ENCODE data around the gene GKN1.

Gene GKN1

DNA sequence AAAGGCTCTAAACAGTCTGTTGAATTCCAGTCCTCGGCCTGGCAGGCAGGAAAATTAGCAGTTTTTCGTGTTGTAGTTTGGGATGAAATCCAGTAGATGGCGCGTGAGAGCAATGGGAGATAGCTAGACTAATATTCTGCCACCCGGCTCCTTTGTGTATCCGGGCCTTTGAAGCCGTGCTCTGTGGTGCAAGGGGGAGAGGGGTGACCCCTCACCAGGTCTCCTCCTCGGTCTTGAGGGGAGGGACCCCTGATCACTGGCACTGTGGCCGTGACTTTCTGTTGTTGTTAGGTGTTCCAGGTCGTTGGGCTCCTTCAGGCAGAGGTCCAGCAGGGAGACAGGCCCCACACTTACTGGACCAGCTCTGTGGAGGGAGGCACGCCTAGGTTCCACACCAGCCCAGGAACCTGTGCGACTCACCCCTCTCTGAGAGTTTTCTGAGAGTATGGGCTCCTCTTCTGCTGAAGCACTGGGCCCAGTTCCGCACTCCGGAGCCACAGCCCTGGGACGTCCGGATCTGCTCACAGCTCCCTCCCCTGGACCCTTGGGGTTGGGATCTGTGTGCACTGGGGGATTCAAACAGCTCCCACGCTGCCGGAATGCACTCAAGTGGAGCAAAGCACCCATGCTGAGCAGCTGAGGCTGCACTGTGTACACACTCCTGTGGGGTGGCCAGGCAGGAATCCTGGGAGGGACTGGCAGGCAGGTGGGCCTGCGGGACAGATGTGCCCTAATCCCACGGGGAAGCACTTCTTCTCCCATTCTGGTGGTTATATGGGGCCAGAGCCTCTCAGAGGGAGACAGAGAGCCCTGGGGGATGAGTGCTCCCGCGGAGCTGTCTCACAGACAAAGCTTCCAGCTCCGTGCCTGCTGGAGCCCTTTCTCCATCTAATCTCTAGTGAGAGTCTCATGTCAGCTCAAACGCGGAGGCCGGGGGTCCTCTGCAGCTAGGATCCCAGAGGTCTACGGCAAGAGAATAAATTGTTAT, 30.6 kb upstream of the GKN1 start:
- no peaks in the 10 kb centered on the region for H3K9me2 ChIP-seq (replicated peaks; ENCODE audit: low read depth, low read length)
- H4K20me1 ChIP-seq (ENCODE audit: insufficient read depth, low read length, poor library complexity, severe bottlenecking) = no peaks in the 10 kb centered on the region
- H3K9me3 ChIP-seq (ENCODE audit: insufficient read depth, low read depth, low read length) = no peaks in the 10 kb centered on the region
- peak overlapping the region; percentile 97 for H2AFZ ChIP-seq (ENCODE audit: low read length)
- no peak overlapping the region for H3K4me3 ChIP-seq (ENCODE audit: low read length, poor library complexity, severe bottlenecking)
- H3K27me3 ChIP-seq (ENCODE audit: insufficient read depth, low read length, poor library complexity, severe bottlenecking) = no peaks in the 10 kb centered on the region
- H3K4me2 ChIP-seq (ENCODE audit: low read depth, low read length, poor library complexity, severe bottlenecking) = peak overlapping the region; percentile 18
- H3K9ac ChIP-seq (ENCODE audit: low read depth, low read length, poor library complexity, severe bottlenecking) = peak overlapping the region; percentile 38
- no peak for TF ChIP-seq EZH2phosphoT487 (IDR thresholded peaks at IDR 0.05; ENCODE audit: borderline replicate concordance)
- TF ChIP-seq, protein P1, sequence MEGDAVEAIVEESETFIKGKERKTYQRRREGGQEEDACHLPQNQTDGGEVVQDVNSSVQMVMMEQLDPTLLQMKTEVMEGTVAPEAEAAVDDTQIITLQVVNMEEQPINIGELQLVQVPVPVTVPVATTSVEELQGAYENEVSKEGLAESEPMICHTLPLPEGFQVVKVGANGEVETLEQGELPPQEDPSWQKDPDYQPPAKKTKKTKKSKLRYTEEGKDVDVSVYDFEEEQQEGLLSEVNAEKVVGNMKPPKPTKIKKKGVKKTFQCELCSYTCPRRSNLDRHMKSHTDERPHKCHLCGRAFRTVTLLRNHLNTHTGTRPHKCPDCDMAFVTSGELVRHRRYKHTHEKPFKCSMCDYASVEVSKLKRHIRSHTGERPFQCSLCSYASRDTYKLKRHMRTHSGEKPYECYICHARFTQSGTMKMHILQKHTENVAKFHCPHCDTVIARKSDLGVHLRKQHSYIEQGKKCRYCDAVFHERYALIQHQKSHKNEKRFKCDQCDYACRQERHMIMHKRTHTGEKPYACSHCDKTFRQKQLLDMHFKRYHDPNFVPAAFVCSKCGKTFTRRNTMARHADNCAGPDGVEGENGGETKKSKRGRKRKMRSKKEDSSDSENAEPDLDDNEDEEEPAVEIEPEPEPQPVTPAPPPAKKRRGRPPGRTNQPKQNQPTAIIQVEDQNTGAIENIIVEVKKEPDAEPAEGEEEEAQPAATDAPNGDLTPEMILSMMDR (conservative IDR thresholded peaks at IDR 0.05; ENCODE audit: low read length) = peak; percentile 82
- H3F3A ChIP-seq (ENCODE audit: low read depth) = no peaks in the 10 kb centered on the region
- no peaks in the 10 kb centered on the region for H3K36me3 ChIP-seq (ENCODE audit: insufficient read depth, low read length)
- H3K4me1 ChIP-seq (ENCODE audit: insufficient read depth, low read length, poor library complexity, severe bottlenecking) = peaks cover 4% of the 10 kb centered on the region
- no peaks in the 10 kb centered on the region for H3K79me2 ChIP-seq (ENCODE audit: insufficient read depth, low read length)

DNA sequence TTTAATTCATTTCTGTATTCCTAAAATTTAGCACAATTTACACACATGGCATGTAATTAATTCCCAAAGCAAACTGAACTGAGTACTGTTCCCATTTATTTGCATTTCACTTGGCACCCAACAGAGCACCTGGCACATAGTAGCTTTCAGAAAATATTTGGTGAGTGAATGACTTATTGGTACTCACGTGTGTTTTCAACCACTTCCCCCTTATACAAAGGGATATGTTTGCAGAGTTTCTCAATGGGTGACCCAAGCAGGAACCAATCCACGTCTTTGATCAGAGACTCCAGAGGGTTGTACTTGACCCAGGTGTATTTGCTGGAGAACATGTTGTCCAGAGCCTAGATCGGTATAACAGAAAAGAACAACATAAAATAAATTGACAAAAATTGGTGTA, 28.3 kb upstream of the GKN1 start:
- no peaks in the 10 kb centered on the region for H3K9me2 ChIP-seq (replicated peaks; ENCODE audit: low read depth, low read length)
- TF ChIP-seq, protein P1 (conservative IDR thresholded peaks at IDR 0.05; ENCODE audit: low read length) = no peak
- no peak for TF ChIP-seq EZH2phosphoT487 (IDR thresholded peaks at IDR 0.05; ENCODE audit: borderline replicate concordance)
- no peaks in the 10 kb centered on the region for H3K36me3 ChIP-seq (ENCODE audit: insufficient read depth, low read length)
- H3K79me2 ChIP-seq (ENCODE audit: insufficient read depth, low read length) = no peaks in the 10 kb centered on the region
- H2AFZ ChIP-seq (ENCODE audit: low read length) = no peak overlapping the region
- H3K9ac ChIP-seq (ENCODE audit: low read depth, low read length, poor library complexity, severe bottlenecking) = no peak overlapping the region
- H3K9me3 ChIP-seq (ENCODE audit: insufficient read depth, low read depth, low read length) = no peaks in the 10 kb centered on the region
- no peak overlapping the region for H3K4me3 ChIP-seq (ENCODE audit: low read length, poor library complexity, severe bottlenecking)
- H3F3A ChIP-seq (ENCODE audit: low read depth) = no peaks in the 10 kb centered on the region
- H3K4me1 ChIP-seq (ENCODE audit: insufficient read depth, low read length, poor library complexity, severe bottlenecking) = peaks cover 4% of the 10 kb centered on the region
- H3K4me2 ChIP-seq (ENCODE audit: low read depth, low read length, poor library complexity, severe bottlenecking) = no peak overlapping the region
- H4K20me1 ChIP-seq (ENCODE audit: insufficient read depth, low read length, poor library complexity, severe bottlenecking) = no peaks in the 10 kb centered on the region
- H3K27me3 ChIP-seq (ENCODE audit: insufficient read depth, low read length, poor library complexity, severe bottlenecking) = no peaks in the 10 kb centered on the region

DNA sequence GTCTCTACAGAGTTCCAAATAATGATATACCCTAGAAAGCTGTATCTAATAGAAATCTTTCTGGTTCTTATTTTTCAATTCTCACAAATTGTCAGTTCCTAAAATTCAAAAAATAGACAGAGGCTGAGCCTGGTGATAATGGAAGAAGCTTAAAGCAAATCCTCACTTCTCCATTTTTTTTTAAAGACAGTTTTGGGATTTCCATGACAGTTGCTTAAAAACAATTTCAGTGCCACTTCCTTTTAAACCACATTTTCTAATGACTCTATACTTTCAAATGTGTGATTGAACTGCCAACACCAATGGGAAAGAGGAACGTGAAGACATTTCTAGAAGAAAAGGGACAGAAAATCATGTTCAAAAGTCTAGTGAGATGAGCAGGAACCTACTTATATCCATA, 25.7 kb upstream of the GKN1 start:
- H3K9ac ChIP-seq (ENCODE audit: low read depth, low read length, poor library complexity, severe bottlenecking) = no peak overlapping the region
- H3K9me3 ChIP-seq (ENCODE audit: insufficient read depth, low read depth, low read length) = no peaks in the 10 kb centered on the region
- no peak overlapping the region for H3K4me2 ChIP-seq (ENCODE audit: low read depth, low read length, poor library complexity, severe bottlenecking)
- no peaks in the 10 kb centered on the region for H3K36me3 ChIP-seq (ENCODE audit: insufficient read depth, low read length)
- H3K9me2 ChIP-seq (replicated peaks; ENCODE audit: low read depth, low read length) = no peaks in the 10 kb centered on the region
- peaks cover 3% of the 10 kb centered on the region for H3K4me1 ChIP-seq (ENCODE audit: insufficient read depth, low read length, poor library complexity, severe bottlenecking)
- TF ChIP-seq EZH2phosphoT487 (IDR thresholded peaks at IDR 0.05; ENCODE audit: borderline replicate concordance) = no peak
- TF ChIP-seq, protein P1 (conservative IDR thresholded peaks at IDR 0.05; ENCODE audit: low read length) = no peak
- H2AFZ ChIP-seq (ENCODE audit: low read length) = no peak overlapping the region
- no peaks in the 10 kb centered on the region for H4K20me1 ChIP-seq (ENCODE audit: insufficient read depth, low read length, poor library complexity, severe bottlenecking)
- no peaks in the 10 kb centered on the region for H3F3A ChIP-seq (ENCODE audit: low read depth)
- no peaks in the 10 kb centered on the region for H3K79me2 ChIP-seq (ENCODE audit: insufficient read depth, low read length)
- no peaks in the 10 kb centered on the region for H3K27me3 ChIP-seq (ENCODE audit: insufficient read depth, low read length, poor library complexity, severe bottlenecking)
- no peak overlapping the region for H3K4me3 ChIP-seq (ENCODE audit: low read length, poor library complexity, severe bottlenecking)

Measured in Loucy (cell line).